DMS53 treated with DMSO at 0.1 percent for 48 hours (cell line): ENCODE measurements around the gene INO80B.
"Not testable (repeated sequence)": the region's sequence is repeated elsewhere in the genome, so short reads cannot be mapped to it uniquely, and the experiment has no call there.

ENCODE experiments used
- DNase-seq: peaks from one replicate; lab custom pipeline; 2025; ENCODE audit not compliant: unreplicated experiment; lab: John Stamatoyannopoulos, UW

The INO80B gene

GRCh38 chr2:74425523-74425922 lies 29.4 kb upstream of the INO80B start:
- DNase-seq = no peak

- no peak for DNase-seq
These were observed 28.6 kb upstream of the INO80B start for GRCh38 chr2:74426181-74426758.

GRCh38 chr2:74427551-74427950 lies 27.3 kb upstream of the INO80B start:
- no peak for DNase-seq

- DNase-seq = no peak
These were observed 26.2 kb upstream of the INO80B start for GRCh38 chr2:74428675-74429074.

- DNase-seq = no peak
These were observed 25.1 kb upstream of the INO80B start for GRCh38 chr2:74429487-74430451.

GRCh38 chr2:74430502-74430901 lies 24.4 kb upstream of the INO80B start:
- DNase-seq = no peak

- DNase-seq = no peak
These were observed 18.6 kb upstream of the INO80B start for GRCh38 chr2:74436111-74436805.

GRCh38 chr2:74436848-74437695 lies 17.8 kb upstream of the INO80B start:
- no peak for DNase-seq

GRCh38 chr2:74438248-74438647 lies 16.6 kb upstream of the INO80B start:
- no peak for DNase-seq

- no peak for DNase-seq
These were observed 15.5 kb upstream of the INO80B start for GRCh38 chr2:74439373-74439772.

- no peak for DNase-seq
These were observed 15.0 kb upstream of the INO80B start for GRCh38 chr2:74439803-74440377.

- peak; percentile 54 for DNase-seq
These were observed 14.3 kb upstream of the INO80B start for GRCh38 chr2:74440378-74441169.

GRCh38 chr2:74441170-74441689 lies 13.7 kb upstream of the INO80B start:
- DNase-seq = no peak

GRCh38 chr2:74441690-74442482 lies 13.0 kb upstream of the INO80B start, which contains the start of gene RTKN:
RTKN (minus strand) TSS chr2:74441937; CDS start chr2:74441816, 121 bp downstream.
- peak; percentile 73 for DNase-seq

- not testable (repeated sequence) for DNase-seq
These were observed 12.2 kb upstream of the INO80B start for GRCh38 chr2:74442483-74443297.

- DNase-seq = no peak
These were observed 10.2 kb upstream of the INO80B start for GRCh38 chr2:74444498-74445318.
